Natural killer cell (primary cell): ENCODE data around the gene DPP4. TPM values are rescaled to one million over a fixed set of nuclear protein-coding genes. Genes with fewer than 3 reads are reported as not detected.

ENCODE experiments used
- ATAC-seq, 3 donors: fragments of 150-1000 bp in 2 of 3; fragments of 200-7000 bp in 1 of 3; cut with Tn5 transposase; 1 replicate in 1 of 3; 2 replicates in 2 of 3; pipeline ENCODE4 v1.10.0; 2021; ENCODE audit warnings: mild to moderate bottlenecking in 2 of 3, moderate library complexity in 2 of 3
- DNase-seq, 2 donors: peaks; one replicate each; pipeline versions ENCODE4 v3.0.0 to v3.0.0-alpha.2; 2013 to 2021; ENCODE audit warnings: mixed read lengths in 1 of 2
- H3K27ac ChIP-seq: one replicate; pipeline ENCODE4 v1.5.1; 2013; ENCODE audit warnings: mild to moderate bottlenecking, low read length
- H3K27me3 ChIP-seq: one replicate; pipeline ENCODE4 v1.6.1; 2013; ENCODE audit warnings: low read length; ENCODE audit not compliant: control insufficient read depth, insufficient read depth
- H3K36me3 ChIP-seq: one replicate; pipeline ENCODE4 v1.6.1; 2013; ENCODE audit warnings: low read length; ENCODE audit not compliant: control insufficient read depth, insufficient read depth
- H3K4me1 ChIP-seq: one replicate; pipeline ENCODE4 v1.6.1; 2013; ENCODE audit warnings: low read length; ENCODE audit not compliant: control insufficient read depth, insufficient read depth
- H3K4me3 ChIP-seq: one replicate; pipeline ENCODE4 v1.5.1; 2013; ENCODE audit warnings: low read length
- H3K9me3 ChIP-seq: one replicate; pipeline ENCODE4 v1.6.1; 2013; ENCODE audit warnings: low read length; ENCODE audit not compliant: control insufficient read depth, insufficient read depth
- H3K27ac Mint-ChIP-seq, 2 donors: one replicate each; pipeline ENCODE4 v1.8.0; 2022; ENCODE audit warnings: mild to moderate bottlenecking in 2 of 2, mixed read lengths in 2 of 2, moderate library complexity in 1 of 2
- H3K27me3 Mint-ChIP-seq, 2 donors: one replicate each; pipeline ENCODE4 v1.8.0; 2022; ENCODE audit warnings: low read depth in 2 of 2, mixed read lengths in 2 of 2
- H3K36me3 Mint-ChIP-seq: one replicate; pipeline ENCODE4 v1.8.0; 2022; ENCODE audit warnings: mixed read lengths
- H3K4me1 Mint-ChIP-seq, 2 donors: one replicate each; pipeline ENCODE4 v1.8.0; 2022; ENCODE audit warnings: mixed read lengths in 2 of 2
- H3K4me3 Mint-ChIP-seq: one replicate; pipeline ENCODE4 v1.8.0; 2022; ENCODE audit warnings: mild to moderate bottlenecking, moderate library complexity, mixed read lengths
- H3K9me3 Mint-ChIP-seq, 2 donors: one replicate each; pipeline ENCODE4 v1.8.0; 2022; ENCODE audit warnings: mixed read lengths in 2 of 2
- WGBS: methylation state at CpG from one replicate; pipeline ENCODE4 v1.1.7; 2013; ENCODE audit warnings: missing lambda C conversion rate; ENCODE audit not compliant: insufficient coverage; 5-methylcytosine and 5-hydroxymethylcytosine counted together
- intact Hi-C: fragments of 100-400 bp; cut with micrococcal nuclease; formaldehyde crosslinking; loops from one replicate; pipeline ENCODE4 v1.14.2; 2022
- total RNA-seq, 4 donors: library from RNA; stranded (reverse); fragments of 120-200 nt in 1 of 4; gene quantifications; one replicate each; pipeline versions ENCODE4 v1.2.3 to v1.2.4, GENCODE V29; 2013 to 2022
- TF ChIP-seq, protein P1 (sequence below): fragments of 200-600 bp; IDR thresholded peaks from one replicate; pipeline ENCODE4 v1.8.0; 2022; ENCODE audit warnings: antibody characterized with exemption

Gene DPP4
- total RNA-seq, 3 donors from 2014 or later (not counting 1 experiment from before 2014, with no cell fraction given) = 1.8 to 2.3 (median 1.8) TPM

DNA sequence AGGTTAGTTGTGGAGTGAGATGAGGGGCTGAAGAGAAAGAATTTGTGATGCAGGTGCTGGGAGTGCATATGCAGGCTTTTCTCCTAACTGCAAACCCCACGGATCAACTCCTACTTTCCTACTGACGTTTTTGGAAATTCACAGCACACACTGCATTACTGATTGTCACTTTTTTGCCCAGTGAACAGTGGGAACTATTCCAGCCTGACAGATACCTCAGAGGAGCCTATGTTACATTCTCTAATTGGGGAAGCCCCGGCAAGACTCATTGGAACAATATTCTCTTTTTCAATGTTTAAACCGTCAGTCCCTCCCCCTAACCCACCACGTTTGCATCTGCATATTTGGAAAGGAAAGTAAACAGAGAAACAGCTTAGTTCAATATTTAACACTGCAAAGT lies 126.2 kb downstream of the DPP4 start:
- Histone ChIP-seq H3K4me1 (peaks cover 2% of the 10 kb centered on the region), H3K4me3 (no peak overlapping the region), H3K27me3 (no peaks in the 10 kb centered on the region), H3K36me3 (no peaks in the 10 kb centered on the region), H3K9me3 (no peaks in the 10 kb centered on the region), H3K27ac (no peak overlapping the region)
- Mint-ChIP-seq H3K4me3 (no peak overlapping the region), H3K27ac (no peak overlapping the region), H3K9me3 (no peaks in the 10 kb centered on the region), H3K36me3 (no peaks in the 10 kb centered on the region), H3K27me3 (no peaks in the 10 kb centered on the region), H3K4me1 (peaks cover 10% of the 10 kb centered on the region in 2 donors)
- no peak for ATAC-seq
- no peak for DNase-seq
- intact Hi-C loops = loop anchor here (5.0 kb wide), 1 partner anchor 726 kb away; no protein-coding TSS in a partner anchor
- TF ChIP-seq, protein P1, sequence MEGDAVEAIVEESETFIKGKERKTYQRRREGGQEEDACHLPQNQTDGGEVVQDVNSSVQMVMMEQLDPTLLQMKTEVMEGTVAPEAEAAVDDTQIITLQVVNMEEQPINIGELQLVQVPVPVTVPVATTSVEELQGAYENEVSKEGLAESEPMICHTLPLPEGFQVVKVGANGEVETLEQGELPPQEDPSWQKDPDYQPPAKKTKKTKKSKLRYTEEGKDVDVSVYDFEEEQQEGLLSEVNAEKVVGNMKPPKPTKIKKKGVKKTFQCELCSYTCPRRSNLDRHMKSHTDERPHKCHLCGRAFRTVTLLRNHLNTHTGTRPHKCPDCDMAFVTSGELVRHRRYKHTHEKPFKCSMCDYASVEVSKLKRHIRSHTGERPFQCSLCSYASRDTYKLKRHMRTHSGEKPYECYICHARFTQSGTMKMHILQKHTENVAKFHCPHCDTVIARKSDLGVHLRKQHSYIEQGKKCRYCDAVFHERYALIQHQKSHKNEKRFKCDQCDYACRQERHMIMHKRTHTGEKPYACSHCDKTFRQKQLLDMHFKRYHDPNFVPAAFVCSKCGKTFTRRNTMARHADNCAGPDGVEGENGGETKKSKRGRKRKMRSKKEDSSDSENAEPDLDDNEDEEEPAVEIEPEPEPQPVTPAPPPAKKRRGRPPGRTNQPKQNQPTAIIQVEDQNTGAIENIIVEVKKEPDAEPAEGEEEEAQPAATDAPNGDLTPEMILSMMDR = no peak
- 89% methylated on average over 3 of the region's 5 CpGs for WGBS

DNA sequence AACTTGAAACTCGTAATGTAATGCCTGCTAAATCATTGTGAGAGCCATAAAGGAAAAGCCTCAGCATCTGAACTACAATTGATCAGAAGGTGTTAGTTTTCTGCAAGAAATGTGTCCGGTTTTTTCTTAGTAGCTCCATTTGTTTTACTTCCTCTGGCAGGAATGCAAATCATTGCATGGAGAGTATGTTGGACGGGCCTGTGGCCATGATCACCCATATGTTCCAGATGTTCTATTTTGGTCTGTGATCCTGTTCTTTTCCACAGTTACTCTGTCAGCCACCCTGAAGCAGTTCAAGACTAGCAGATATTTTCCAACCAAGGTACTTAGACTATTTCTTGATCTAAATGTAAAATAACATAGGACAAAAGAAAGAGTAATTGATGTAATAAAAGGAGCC lies 126.6 kb downstream of the DPP4 start:
- Histone ChIP-seq H3K9me3 (no peaks in the 10 kb centered on the region), H3K27ac (no peak overlapping the region), H3K4me3 (no peak overlapping the region), H3K27me3 (no peaks in the 10 kb centered on the region), H3K4me1 (peaks cover under 1% of the 10 kb centered on the region), H3K36me3 (no peaks in the 10 kb centered on the region)
- no peaks in the 10 kb centered on the region for H3K27me3 Mint-ChIP-seq
- TF ChIP-seq, protein P1 = no peak
- WGBS = 91% methylated on average over 3 of the region's 3 CpGs
- H3K36me3 Mint-ChIP-seq = no peaks in the 10 kb centered on the region
- peaks cover 5 to 6% of the 10 kb centered on the region in 2 donors for H3K4me1 Mint-ChIP-seq
- no peaks in the 10 kb centered on the region for H3K9me3 Mint-ChIP-seq
- no peak overlapping the region for H3K4me3 Mint-ChIP-seq
- no peak overlapping the region for H3K27ac Mint-ChIP-seq
- ATAC-seq = no peak
- no peak for DNase-seq
- intact Hi-C loops = loop anchor here (5.0 kb wide), 1 partner anchor 725 kb away; no protein-coding TSS in a partner anchor

DNA sequence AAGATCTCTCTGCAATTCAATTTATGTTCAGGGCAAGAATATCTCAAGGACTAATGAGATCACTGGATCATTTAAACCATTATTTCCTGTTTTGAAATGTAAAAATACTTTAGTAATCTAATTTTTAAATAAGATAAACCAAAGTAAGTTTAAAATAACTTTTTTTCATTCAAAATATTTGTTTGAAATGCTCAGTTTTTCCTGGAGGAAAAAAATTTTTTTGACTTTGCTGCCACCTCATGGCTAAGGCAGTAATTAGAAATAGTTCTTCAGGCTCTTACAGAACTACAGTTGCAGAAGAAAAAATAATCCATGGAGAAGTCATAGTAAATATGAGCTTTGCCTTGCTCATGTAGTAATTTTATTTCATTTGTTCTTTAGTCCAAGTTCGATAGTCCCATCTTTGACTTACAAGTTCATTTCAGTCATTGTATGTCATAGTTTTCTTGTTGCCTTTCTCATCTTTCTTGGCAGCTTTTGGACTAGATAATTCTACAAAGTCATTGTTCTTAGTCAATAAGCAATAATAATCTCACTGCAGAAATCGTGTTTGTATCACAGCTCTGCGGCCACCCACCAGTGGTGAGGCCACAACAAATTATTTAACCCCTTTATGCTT lies 127.4 kb downstream of the DPP4 start:
- Mint-ChIP-seq H3K4me1 (peaks cover 0 to 4% of the 10 kb centered on the region in 2 donors), H3K27me3 (no peaks in the 10 kb centered on the region), H3K27ac (no peak overlapping the region), H3K4me3 (no peak overlapping the region), H3K9me3 (no peaks in the 10 kb centered on the region), H3K36me3 (no peaks in the 10 kb centered on the region)
- intact Hi-C loops = loop anchor here (1.0 to 5.0 kb wide), 3 partner anchors 178 to 724 kb away; no protein-coding TSS in a partner anchor
- H3K9me3 ChIP-seq = no peaks in the 10 kb centered on the region
- peaks cover 1% of the 10 kb centered on the region for H3K4me1 ChIP-seq
- TF ChIP-seq, protein P1 = peak; percentile 71
- ATAC-seq (no peak), DNase-seq (peak in 1 of 2 donors; percentile 52)
- no peak overlapping the region for H3K27ac ChIP-seq
- H3K36me3 ChIP-seq = no peaks in the 10 kb centered on the region
- no peaks in the 10 kb centered on the region for H3K27me3 ChIP-seq
- no peak overlapping the region for H3K4me3 ChIP-seq
- WGBS = 39% methylated on average over 2 of the region's 3 CpGs

DNA sequence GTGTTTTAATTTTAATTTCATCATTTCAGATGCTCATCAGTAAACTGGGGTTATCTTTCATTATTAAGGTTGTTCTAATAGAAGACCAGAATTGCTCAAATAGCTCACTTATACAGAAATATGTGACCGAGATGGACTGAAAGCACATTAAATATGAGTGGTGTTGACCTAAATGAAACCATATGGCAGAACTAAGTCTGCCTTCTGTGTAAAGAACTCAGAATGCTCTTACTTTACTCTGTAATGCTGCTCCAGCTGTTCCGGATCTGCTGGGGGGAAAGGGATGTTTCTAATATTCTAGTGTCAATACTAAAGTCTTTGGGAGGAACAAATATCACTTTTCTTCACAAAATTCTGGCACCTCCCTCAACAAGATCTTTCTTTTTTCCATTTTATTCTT lies 131.0 kb downstream of the DPP4 start:
- no peaks in the 10 kb centered on the region for H3K9me3 ChIP-seq
- no peaks in the 10 kb centered on the region for H3K36me3 ChIP-seq
- ATAC-seq = no peak
- Mint-ChIP-seq H3K4me1 (peaks cover 9 to 12% of the 10 kb centered on the region in 2 donors), H3K9me3 (no peaks in the 10 kb centered on the region), H3K36me3 (no peaks in the 10 kb centered on the region), H3K27ac (no peak overlapping the region), H3K4me3 (no peak overlapping the region), H3K27me3 (peaks cover 0 to 3% of the 10 kb centered on the region in 2 donors)
- TF ChIP-seq, protein P1 = no peak
- no peak for DNase-seq
- WGBS = no CpG with 5 or more reads among the region's 2 CpGs
- no peaks in the 10 kb centered on the region for H3K27me3 ChIP-seq
- no peak overlapping the region for H3K4me3 ChIP-seq
- intact Hi-C loops = no loop called here
- H3K27ac ChIP-seq = no peak overlapping the region
- peaks cover 9% of the 10 kb centered on the region for H3K4me1 ChIP-seq
